OCI-LY7 (cell line): ENCODE results near the gene EPB41L2. TPM values are rescaled to one million over a fixed set of nuclear protein-coding genes. Genes with fewer than 3 reads are reported as not detected.

ENCODE experiments used
- BruUV-seq: library from RNA; stranded (reverse); fragments of 400-500 nt; replicated peaks from 2 replicates; lab custom pipeline; 2021; lab: Mats Ljungman, UMichigan
- CTCF ChIA-PET: fragments of 300-600 bp; sonication (Branson Sonifier 250); formaldehyde crosslinking; loops from one replicate; lab custom pipeline; 2022; ENCODE audit warnings: antibody characterized with exemption; ENCODE audit not compliant: unreplicated experiment; lab: Charles Lee
- POLR2A ChIA-PET: fragments of 300-600 bp; sonication (Branson Sonifier 250); formaldehyde crosslinking; loops from one replicate; lab custom pipeline; 2022; ENCODE audit warnings: antibody characterized with exemption; lab: Charles Lee
- DNase-seq: peaks from one replicate; pipeline ENCODE4 v3.0.0-alpha.2; 2015; ENCODE audit warnings: low spot score
- H2AFZ ChIP-seq: fragments of 200-600 bp; sonication (generic), shearing (Covaris generic); 2 replicates; pipeline ENCODE4 v1.6.1; 2014; ENCODE audit warnings: mild to moderate bottlenecking, antibody characterized with exemption, low read length, moderate library complexity
- H3K27ac ChIP-seq: fragments of 200-600 bp; sonication (generic); 2 replicates; pipeline ENCODE4 v1.5.1; 2014; ENCODE audit warnings: mixed run types, low read depth, mild to moderate bottlenecking, moderate library complexity, low read length, inconsistent platforms; ENCODE audit not compliant: poor library complexity, severe bottlenecking
- H3K36me3 ChIP-seq: fragments of 200-600 bp; sonication (generic); 2 replicates; pipeline ENCODE4 v1.6.1; 2014; ENCODE audit warnings: mild to moderate bottlenecking, antibody characterized with exemption, low read length, moderate library complexity, mixed read lengths; ENCODE audit not compliant: insufficient read depth
- H3K4me1 ChIP-seq: fragments of 200-600 bp; sonication (generic); 2 replicates; pipeline ENCODE4 v1.5.1; 2014; ENCODE audit warnings: mild to moderate bottlenecking, low read length; ENCODE audit not compliant: insufficient read depth, poor library complexity, severe bottlenecking
- H3K4me2 ChIP-seq: fragments of 200-600 bp; sonication (generic); 2 replicates; pipeline ENCODE4 v1.6.1; 2014; ENCODE audit warnings: mild to moderate bottlenecking, low read length
- H3K4me3 ChIP-seq: fragments of 200-600 bp; sonication (generic); 2 replicates; pipeline ENCODE4 v1.5.1; 2014; ENCODE audit warnings: mild to moderate bottlenecking, low read depth, low read length; ENCODE audit not compliant: poor library complexity, severe bottlenecking
- H3K79me2 ChIP-seq: fragments of 200-600 bp; sonication (generic); 2 replicates; pipeline ENCODE4 v1.6.1; 2016; ENCODE audit warnings: low read depth, mild to moderate bottlenecking, low read length, moderate library complexity, mixed read lengths; ENCODE audit not compliant: insufficient read depth
- H3K9me2 ChIP-seq: fragments of 200-600 bp; sonication (generic); 2 replicates; pipeline ENCODE4 v1.6.1; 2016; ENCODE audit warnings: mild to moderate bottlenecking, low read length, mixed read lengths; ENCODE audit not compliant: insufficient read depth
- H3K9me3 ChIP-seq: fragments of 200-600 bp; sonication (generic); 2 replicates; pipeline ENCODE4 v1.6.1; 2014; ENCODE audit warnings: mild to moderate bottlenecking, mixed run types, low read length, mixed read lengths
- H4K20me1 ChIP-seq: fragments of 200-600 bp; sonication (generic); 2 replicates; pipeline ENCODE4 v1.6.1; 2014; ENCODE audit warnings: mild to moderate bottlenecking, antibody characterized with exemption, low read length, moderate library complexity, mixed read lengths; ENCODE audit not compliant: insufficient read depth
- CTCF ChIP-seq: fragments of 200-600 bp; sonication (generic); conservative IDR thresholded peaks from 2 replicates; pipeline ENCODE4 v1.5.1; 2014; ENCODE audit warnings: mild to moderate bottlenecking, antibody characterized with exemption, low read length, moderate library complexity, mixed read lengths
- EZH2phosphoT487 ChIP-seq: fragments of 200-600 bp; sonication (generic); IDR thresholded peaks from 2 replicates; pipeline ENCODE4 v1.6.1; 2018; ENCODE audit warnings: low read depth, borderline replicate concordance, mild to moderate bottlenecking, mixed run types, antibody characterized with exemption, low read length, moderate library complexity, mixed read lengths
- intact Hi-C: fragments of 100-400 bp; cut with micrococcal nuclease; formaldehyde crosslinking; loops from one replicate; pipeline ENCODE4 v1.10.0; 2022; ENCODE audit not compliant: unreplicated experiment
- total RNA-seq, 2 experiments: library from RNA; depleted of rRNA in 1 of 2; stranded (reverse); fragments of >200 nt in 1 of 2; shearing (Covaris generic) in 1 of 2; gene quantifications; 2 replicates each; pipeline ENCODE4 v1.2.3, GENCODE V29; 2014 to 2022

EPB41L2 gene
- total RNA-seq, 2 experiments from 2014 or later = 36.7 to 138 TPM

DNA sequence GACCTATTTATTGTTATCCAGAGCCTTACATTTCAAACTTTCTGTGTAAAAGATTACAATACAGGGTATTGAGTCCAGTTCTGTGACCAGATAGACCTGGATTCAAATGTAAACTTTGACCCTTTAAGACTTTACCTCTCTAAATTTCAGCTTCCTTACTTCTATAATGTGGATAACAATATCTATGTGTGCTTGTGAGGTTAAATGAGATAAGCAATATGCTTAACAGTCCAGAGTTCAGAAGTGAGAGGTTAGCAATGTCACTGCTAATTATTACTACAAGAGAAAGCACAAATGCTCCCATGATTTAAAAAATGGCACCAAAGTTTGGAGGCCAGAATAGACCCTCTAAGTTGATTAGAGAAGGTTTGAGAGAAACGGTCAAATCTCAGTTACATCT lies 27.5 kb downstream of the EPB41L2 start:
- no peak overlapping the region for H2AFZ ChIP-seq
- intact Hi-C loops = no loop called here
- TF ChIP-seq CTCF (no peak), EZH2phosphoT487 (no peak)
- H3K9me3 ChIP-seq = no peaks in the 10 kb centered on the region
- no peak overlapping the region for H3K4me2 ChIP-seq
- POLR2A ChIA-PET = interaction anchor here (0.9 kb wide), 1 partner anchor 11 kb away, joined by 3 read pairs; no protein-coding TSS in a partner anchor
- no peak overlapping the region for H3K4me3 ChIP-seq
- peaks cover 38% of the 10 kb centered on the region for H3K79me2 ChIP-seq
- DNase-seq = no peak
- H3K4me1 ChIP-seq = no peaks in the 10 kb centered on the region
- no peaks in the 10 kb centered on the region for H3K9me2 ChIP-seq
- BruUV-seq = no TSS peak
- no peak overlapping the region for H3K27ac ChIP-seq
- 0 out of 2 replicates have a peak, but pooled peaks cover 5% of the 10 kb centered on the region for H4K20me1 ChIP-seq
- H3K36me3 ChIP-seq = no peaks in the 10 kb centered on the region
- CTCF ChIA-PET = no interaction called here

- no peak overlapping the region for H3K4me2 ChIP-seq
- CTCF ChIA-PET = no interaction called here
- H3K9me3 ChIP-seq = no peaks in the 10 kb centered on the region
- H3K27ac ChIP-seq = no peak overlapping the region
- POLR2A ChIA-PET = interaction anchor here (1.4 kb wide), 1 partner anchor 11 kb away, joined by 4 read pairs; no protein-coding TSS in a partner anchor
- no peaks in the 10 kb centered on the region for H3K4me1 ChIP-seq
- TF ChIP-seq CTCF (no peak), EZH2phosphoT487 (no peak)
- DNase-seq = no peak
- H4K20me1 ChIP-seq = peaks cover 5% of the 10 kb centered on the region; the same call in 1 of the 2 replicates
- no peaks in the 10 kb centered on the region for H3K36me3 ChIP-seq
- no peak overlapping the region for H3K4me3 ChIP-seq
- no peaks in the 10 kb centered on the region for H3K9me2 ChIP-seq
- intact Hi-C loops = no loop called here
- BruUV-seq = no TSS peak
- peaks cover 33% of the 10 kb centered on the region; the same call in 1 of the 2 replicates for H3K79me2 ChIP-seq
- no peak overlapping the region for H2AFZ ChIP-seq
Measured at GRCh38 chr6:131033631-131034030, 29.4 kb downstream of the EPB41L2 start.

- ChIA-PET CTCF (no interaction called here), POLR2A (interaction anchor here (0.6 to 0.7 kb wide), 4 partner anchors 11 to 1955 kb away, joined by 3 to 8 read pairs (median 4); no protein-coding TSS in a partner anchor)
- H3K9me2 ChIP-seq = no peaks in the 10 kb centered on the region
- H3K27ac ChIP-seq = no peak overlapping the region
- no peak for DNase-seq
- H2AFZ ChIP-seq = no peak overlapping the region
- no peaks in the 10 kb centered on the region for H3K36me3 ChIP-seq
- peaks cover 50% of the 10 kb centered on the region; the same call in 1 of the 2 replicates for H3K79me2 ChIP-seq
- intact Hi-C loops = no loop called here
- H3K4me1 ChIP-seq = no peaks in the 10 kb centered on the region
- H3K9me3 ChIP-seq = no peaks in the 10 kb centered on the region
- H3K4me2 ChIP-seq = no peak overlapping the region
- no peak overlapping the region for H3K4me3 ChIP-seq
- BruUV-seq = no TSS peak
- TF ChIP-seq EZH2phosphoT487 (no peak), CTCF (no peak)
- no peaks in the 10 kb centered on the region; the same call in 1 of the 2 replicates for H4K20me1 ChIP-seq
Measured at GRCh38 chr6:131029626-131030297, 33.3 kb downstream of the EPB41L2 start.
